Activated CD8-positive, alpha-beta memory T cell treated with anti-CD3 and anti-CD28 coated beads for 36 hours (primary cell): ENCODE data around the gene SCARF2. TPM values are rescaled to one million over a fixed set of nuclear protein-coding genes. Genes with fewer than 3 reads are reported as not detected.
"Not testable (repeated sequence)": the region's sequence is repeated elsewhere in the genome, so short reads cannot be mapped to it uniquely, and the experiment has no call there.

Source experiments
- CTCF ChIA-PET: fragments of 350-600 bp; sonication (Branson Sonifier 250); formaldehyde crosslinking; loops from one replicate; lab custom pipeline; 2021; ENCODE audit warnings: antibody characterized with exemption; lab: Charles Lee
- POLR2A ChIA-PET: fragments of 350-600 bp; sonication (Branson Sonifier 250); formaldehyde crosslinking; loops from one replicate; lab custom pipeline; 2021; ENCODE audit warnings: antibody characterized with exemption; lab: Charles Lee
- total RNA-seq, 2 experiments: library from RNA; stranded (reverse); gene quantifications; one replicate each; pipeline ENCODE4 v1.2.3, GENCODE V29; 2021

The SCARF2 gene
- total RNA-seq, 2 experiments from 2014 or later: 0.08 to 0.21 TPM

- POLR2A ChIA-PET: no interaction called here
- CTCF ChIA-PET: no interaction called here
These were observed 50.7 kb downstream of the SCARF2 start for GRCh38 chr22:20386972-20387371.

- ChIA-PET POLR2A (no interaction called here), CTCF (no interaction called here)
These were observed 51.3 kb downstream of the SCARF2 start for GRCh38 chr22:20386336-20386735.

GRCh38 chr22:20384865-20385264, 52.8 kb downstream of the SCARF2 start:
- CTCF ChIA-PET: no interaction called here
- POLR2A ChIA-PET: no interaction called here

GRCh38 chr22:20384171-20384570, 53.5 kb downstream of the SCARF2 start:
- CTCF ChIA-PET: interaction anchor here (0.8 kb wide), 1 partner anchor 9 kb away, joined by 4 read pairs; no protein-coding TSS in a partner anchor

GRCh38 chr22:20383538-20383937, 54.1 kb downstream of the SCARF2 start:
- ChIA-PET POLR2A (no interaction called here), CTCF (interaction anchor here (0.8 kb wide), 1 partner anchor 10 kb away, joined by 4 read pairs; no protein-coding TSS in a partner anchor)

More at GRCh38 chr22:20384171-20384570, 53.5 kb downstream of the SCARF2 start:
- POLR2A ChIA-PET: no interaction called here

- ChIA-PET POLR2A (no interaction called here), CTCF (no interaction called here)
These were observed 57.1 kb downstream of the SCARF2 start for GRCh38 chr22:20380486-20380885.

- POLR2A ChIA-PET, CTCF ChIA-PET: not testable (repeated sequence)
These were observed 58.9 kb downstream of the SCARF2 start for GRCh38 chr22:20378684-20379083.

GRCh38 chr22:20378110-20378509, 59.5 kb downstream of the SCARF2 start:
- ChIA-PET POLR2A (interaction anchor here (0.6 kb wide), 1 partner anchor 21 kb away, joined by 3 read pairs; no protein-coding TSS in a partner anchor), CTCF (no interaction called here)

GRCh38 chr22:20376983-20377382, 60.6 kb downstream of the SCARF2 start:
- POLR2A ChIA-PET, CTCF ChIA-PET: not testable (repeated sequence)

- CTCF ChIA-PET, POLR2A ChIA-PET: not testable (repeated sequence)
These were observed 61.3 kb downstream of the SCARF2 start for GRCh38 chr22:20376281-20376680.

Other genes starting within 250 kb of the SCARF2 start
- 1 to 10 TPM; 2.3 to 2.4 TPM for gene RTN4R, start 169.5 kb downstream of the SCARF2 start, total RNA-seq
- gene DGCR6L, start 117.8 kb downstream of the SCARF2 start, total RNA-seq: 10 to 100 TPM; 40.4 to 41.2 TPM
- gene ZNF74, start 43.7 kb downstream of the SCARF2 start, total RNA-seq: 10 to 100 TPM; 15.4 to 15.9 TPM
- gene KLHL22, start 58.0 kb upstream of the SCARF2 start, total RNA-seq: 10 to 100 TPM; 13.9 to 14.8 TPM
- 10 to 100 TPM; 84.2 to 90.1 TPM for gene MED15, start 69.8 kb upstream of the SCARF2 start, total RNA-seq